Liver (tissue), 9 donors: ENCODE results near the gene TRIM21. TPM values are rescaled to one million over a fixed set of nuclear protein-coding genes. Genes with fewer than 3 reads are reported as not detected.
"Not testable (repeated sequence)": the region's sequence is repeated elsewhere in the genome, so short reads cannot be mapped to it uniquely, and the experiment has no call there.

Experiments used
- DNase-seq: peaks from one replicate; pipeline ENCODE4 v3.0.0-alpha.2; 2017; ENCODE audit warnings: low spot score
- H3K27ac ChIP-seq, 2 donors: one replicate each; pipeline ENCODE4 v1.7.0; 2013; ENCODE audit warnings: inconsistent platforms in 2 of 2, low read length in 2 of 2, control low read depth in 1 of 2, low read depth in 1 of 2, mild to moderate bottlenecking in 1 of 2
- H3K27me3 ChIP-seq, 4 donors: one replicate each; pipeline versions ENCODE4 v1.6.1 to v1.7.0; 2013; ENCODE audit warnings: low read length in 3 of 4, inconsistent platforms in 1 of 4, mild to moderate bottlenecking in 1 of 4, moderate library complexity in 1 of 4; ENCODE audit not compliant: control insufficient read depth in 4 of 4, insufficient read depth in 4 of 4
- H3K36me3 ChIP-seq, 4 donors: one replicate each; pipeline versions ENCODE4 v1.6.1 to v1.7.0; 2013; ENCODE audit warnings: low read length in 3 of 4, mild to moderate bottlenecking in 3 of 4, low read depth in 1 of 4, moderate library complexity in 1 of 4; ENCODE audit not compliant: control insufficient read depth in 4 of 4, insufficient read depth in 3 of 4
- H3K4me1 ChIP-seq, 4 donors: one replicate each; pipeline versions ENCODE4 v1.6.1 to v1.7.0; 2013; ENCODE audit warnings: low read length in 3 of 4, mild to moderate bottlenecking in 3 of 4, moderate library complexity in 1 of 4; ENCODE audit not compliant: control insufficient read depth in 4 of 4, insufficient read depth in 4 of 4
- H3K4me3 ChIP-seq, 3 donors: one replicate each; pipeline versions ENCODE4 v1.6.1 to v1.7.0; 2013; ENCODE audit warnings: low read length in 3 of 3, control low read depth in 1 of 3, low read depth in 1 of 3, mild to moderate bottlenecking in 1 of 3
- H3K9ac ChIP-seq, 2 donors: one replicate each; pipeline ENCODE4 v1.7.0; 2013; ENCODE audit warnings: low read length in 2 of 2, mild to moderate bottlenecking in 2 of 2, moderate library complexity in 2 of 2, control low read depth in 1 of 2, low read depth in 1 of 2
- H3K9me3 ChIP-seq, 4 donors: one replicate each; pipeline versions ENCODE4 v1.6.1 to v1.7.0; 2013; ENCODE audit warnings: low read length in 3 of 4; ENCODE audit not compliant: control insufficient read depth in 4 of 4
- EGR1 ChIP-seq, 2 donors: IDR thresholded peaks; 2 replicates each; pipeline ENCODE4 v1.6.1; 2016 to 2018; ENCODE audit warnings: antibody characterized with exemption in 2 of 2, low read depth in 2 of 2
- FOXA1 ChIP-seq: IDR thresholded peaks from 2 replicates; pipeline ENCODE4 v1.6.1; 2016; ENCODE audit warnings: antibody characterized with exemption
- FOXA2 ChIP-seq: IDR thresholded peaks from 2 replicates; pipeline ENCODE4 v1.6.1; 2016; ENCODE audit warnings: antibody characterized with exemption
- GABPA ChIP-seq, 2 donors: IDR thresholded peaks in 1 of 2; conservative IDR thresholded peaks in 1 of 2; 2 replicates each; pipeline ENCODE4 v1.6.1; 2016; ENCODE audit warnings: antibody characterized with exemption in 2 of 2, mild to moderate bottlenecking in 1 of 2, moderate library complexity in 1 of 2
- HNF4A ChIP-seq, 2 donors: conservative IDR thresholded peaks; 2 replicates each; pipeline ENCODE4 v1.6.1; 2016; ENCODE audit warnings: antibody characterized with exemption in 2 of 2, mild to moderate bottlenecking in 2 of 2
- JUND ChIP-seq, 2 donors: IDR thresholded peaks; 2 replicates each; pipeline ENCODE4 v1.6.1; 2016; ENCODE audit warnings: antibody characterized with exemption in 2 of 2
- NR2F2 ChIP-seq: IDR thresholded peaks from 2 replicates; pipeline ENCODE4 v1.6.1; 2016; ENCODE audit warnings: antibody characterized with exemption
- RAD21 ChIP-seq, 2 donors: IDR thresholded peaks; 2 replicates each; pipeline ENCODE4 v1.6.1; 2016; ENCODE audit warnings: antibody characterized with exemption in 2 of 2, mild to moderate bottlenecking in 2 of 2
- TAF1 ChIP-seq: conservative IDR thresholded peaks from 2 replicates; pipeline ENCODE4 v1.6.1; 2016; ENCODE audit warnings: antibody characterized with exemption, mild to moderate bottlenecking
- YY1 ChIP-seq: IDR thresholded peaks from 2 replicates; pipeline ENCODE4 v1.6.1; 2016; ENCODE audit warnings: antibody characterized with exemption, mild to moderate bottlenecking
- WGBS: extraction: QIAGEN DNeasy Blood & Tissue Kit; methylation state at CpG from one replicate; pipeline ENCODE4 v1.1.7; 2013; 5-methylcytosine and 5-hydroxymethylcytosine counted together
- polyA plus RNA-seq, 2 donors: library from polyadenylated mRNA; stranded (reverse) in 1 of 2; unstranded in 1 of 2; fragments of 200-250 nt in 1 of 2; fragments of >200 nt in 1 of 2; fragmentation: Nextera tagmentation in 1 of 2; extraction: Ambion mirVana in 1 of 2; gene quantifications; one replicate each; pipeline versions ENCODE4 v1.2.1 to v1.2.3, GENCODE V29; 2013 to 2015
- total RNA-seq, 2 donors: library from RNA; depleted of rRNA; stranded (reverse); fragments of >200 nt; gene quantifications; one replicate each; pipeline ENCODE4 v1.2.3, GENCODE V29; 2014
- TF ChIP-seq, protein P1 (sequence below): IDR thresholded peaks from 2 replicates; pipeline ENCODE4 v1.6.1; 2016; ENCODE audit warnings: antibody characterized with exemption
- TF ChIP-seq, protein P2 (sequence below): IDR thresholded peaks from 2 replicates; pipeline ENCODE4 v1.6.1; 2016; ENCODE audit warnings: antibody characterized with exemption, mild to moderate bottlenecking
- TF ChIP-seq, protein P3 (sequence below): IDR thresholded peaks from 2 replicates; pipeline ENCODE4 v1.6.1; 2016; ENCODE audit warnings: antibody characterized with exemption
- TF ChIP-seq, protein P4 (sequence below): IDR thresholded peaks from 2 replicates; pipeline ENCODE4 v1.6.1; 2016; ENCODE audit warnings: antibody characterized with exemption
- TF ChIP-seq, protein P5 (sequence below): fragments of 150-350 bp; IDR thresholded peaks from 2 replicates; pipeline ENCODE4 v1.5.1; 2017; ENCODE audit warnings: improper control_type of control experiment, low read depth, low read length; ENCODE audit not compliant: missing input control
- donor health status: healthy.
- donor health status: healthy.
- donor health status: healthy.
- donor health status: healthy.
- donor health status: healthy.

TRIM21 gene
- total and polyA plus RNA-seq, 4 donors, result 8.0 to 14.9 (median 12.4) TPM

DNA sequence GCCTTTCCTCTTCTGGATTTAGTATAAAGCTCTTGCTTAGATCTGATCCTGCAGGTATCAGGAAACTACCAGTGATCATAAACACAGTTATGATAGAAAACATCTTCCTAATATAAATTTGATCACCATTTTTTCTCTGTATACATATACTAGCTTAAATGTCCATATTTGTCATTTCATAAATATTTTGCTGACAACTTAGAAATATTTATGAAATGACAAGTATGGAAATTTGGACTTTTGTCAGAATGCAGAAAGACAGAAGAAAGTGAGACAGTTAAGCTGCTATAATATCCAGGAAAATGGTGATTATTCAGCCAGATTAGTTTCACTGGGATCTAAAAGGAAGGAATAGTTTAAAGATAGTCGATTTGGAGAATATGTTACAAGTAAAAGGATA lies 22.8 kb upstream of the TRIM21 start:
- H3K9me3 ChIP-seq, result no peaks in the 10 kb centered on the region
- no peaks in the 10 kb centered on the region for H3K27me3 ChIP-seq
- TF ChIP-seq HNF4A (conservative IDR thresholded peaks at IDR 0.05) (no peak), TAF1 (no peak), NR2F2 (no peak), FOXA2 (no peak), RAD21 (IDR thresholded peaks at IDR 0.05) (no peak), FOXA1 (no peak)
- TF ChIP-seq, protein P1, sequence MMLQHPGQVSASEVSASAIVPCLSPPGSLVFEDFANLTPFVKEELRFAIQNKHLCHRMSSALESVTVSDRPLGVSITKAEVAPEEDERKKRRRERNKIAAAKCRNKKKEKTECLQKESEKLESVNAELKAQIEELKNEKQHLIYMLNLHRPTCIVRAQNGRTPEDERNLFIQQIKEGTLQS, result no peak
- TF ChIP-seq, protein P2, sequence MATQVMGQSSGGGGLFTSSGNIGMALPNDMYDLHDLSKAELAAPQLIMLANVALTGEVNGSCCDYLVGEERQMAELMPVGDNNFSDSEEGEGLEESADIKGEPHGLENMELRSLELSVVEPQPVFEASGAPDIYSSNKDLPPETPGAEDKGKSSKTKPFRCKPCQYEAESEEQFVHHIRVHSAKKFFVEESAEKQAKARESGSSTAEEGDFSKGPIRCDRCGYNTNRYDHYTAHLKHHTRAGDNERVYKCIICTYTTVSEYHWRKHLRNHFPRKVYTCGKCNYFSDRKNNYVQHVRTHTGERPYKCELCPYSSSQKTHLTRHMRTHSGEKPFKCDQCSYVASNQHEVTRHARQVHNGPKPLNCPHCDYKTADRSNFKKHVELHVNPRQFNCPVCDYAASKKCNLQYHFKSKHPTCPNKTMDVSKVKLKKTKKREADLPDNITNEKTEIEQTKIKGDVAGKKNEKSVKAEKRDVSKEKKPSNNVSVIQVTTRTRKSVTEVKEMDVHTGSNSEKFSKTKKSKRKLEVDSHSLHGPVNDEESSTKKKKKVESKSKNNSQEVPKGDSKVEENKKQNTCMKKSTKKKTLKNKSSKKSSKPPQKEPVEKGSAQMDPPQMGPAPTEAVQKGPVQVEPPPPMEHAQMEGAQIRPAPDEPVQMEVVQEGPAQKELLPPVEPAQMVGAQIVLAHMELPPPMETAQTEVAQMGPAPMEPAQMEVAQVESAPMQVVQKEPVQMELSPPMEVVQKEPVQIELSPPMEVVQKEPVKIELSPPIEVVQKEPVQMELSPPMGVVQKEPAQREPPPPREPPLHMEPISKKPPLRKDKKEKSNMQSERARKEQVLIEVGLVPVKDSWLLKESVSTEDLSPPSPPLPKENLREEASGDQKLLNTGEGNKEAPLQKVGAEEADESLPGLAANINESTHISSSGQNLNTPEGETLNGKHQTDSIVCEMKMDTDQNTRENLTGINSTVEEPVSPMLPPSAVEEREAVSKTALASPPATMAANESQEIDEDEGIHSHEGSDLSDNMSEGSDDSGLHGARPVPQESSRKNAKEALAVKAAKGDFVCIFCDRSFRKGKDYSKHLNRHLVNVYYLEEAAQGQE, result no peak
- TF ChIP-seq, protein P3, sequence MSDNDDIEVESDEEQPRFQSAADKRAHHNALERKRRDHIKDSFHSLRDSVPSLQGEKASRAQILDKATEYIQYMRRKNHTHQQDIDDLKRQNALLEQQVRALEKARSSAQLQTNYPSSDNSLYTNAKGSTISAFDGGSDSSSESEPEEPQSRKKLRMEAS, result no peak
- no peaks in the 10 kb centered on the region for H3K4me1 ChIP-seq
- DNase-seq, result no peak
- H3K4me3 ChIP-seq, result no peak overlapping the region
- H3K27ac ChIP-seq, result no peak overlapping the region
- no peak overlapping the region for H3K9ac ChIP-seq
- no peaks in the 10 kb centered on the region for H3K36me3 ChIP-seq
- WGBS, result 30% methylated on average over 1 of the region's 1 CpG

DNA sequence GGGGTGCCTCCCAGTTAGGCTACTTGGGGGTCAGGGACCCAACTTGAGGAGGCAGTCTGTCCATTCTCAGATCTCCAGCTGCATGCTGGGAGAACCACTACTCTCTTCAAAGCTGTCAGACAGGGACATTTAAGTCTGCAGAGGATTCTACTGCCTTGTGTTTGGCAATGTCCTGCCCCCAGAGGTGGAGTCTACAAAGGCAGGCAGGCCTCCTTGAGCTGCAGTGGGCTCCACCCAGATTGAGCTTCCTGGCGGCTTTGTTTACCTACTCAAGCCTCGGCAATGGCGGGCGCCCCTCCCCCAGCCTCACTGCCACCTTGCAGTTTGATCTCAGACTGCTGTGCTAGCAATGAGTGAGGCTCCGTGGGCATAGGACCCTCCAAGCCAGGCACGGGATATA lies 12.7 kb upstream of the TRIM21 start:
- not testable (repeated sequence) for H3K4me3 ChIP-seq, H3K27me3 ChIP-seq, H3K9ac ChIP-seq, H3K4me1 ChIP-seq, H3K27ac ChIP-seq, H3K36me3 ChIP-seq, H3K9me3 ChIP-seq, DNase-seq
- 85% methylated on average over 5 of the region's 6 CpGs for WGBS

DNA sequence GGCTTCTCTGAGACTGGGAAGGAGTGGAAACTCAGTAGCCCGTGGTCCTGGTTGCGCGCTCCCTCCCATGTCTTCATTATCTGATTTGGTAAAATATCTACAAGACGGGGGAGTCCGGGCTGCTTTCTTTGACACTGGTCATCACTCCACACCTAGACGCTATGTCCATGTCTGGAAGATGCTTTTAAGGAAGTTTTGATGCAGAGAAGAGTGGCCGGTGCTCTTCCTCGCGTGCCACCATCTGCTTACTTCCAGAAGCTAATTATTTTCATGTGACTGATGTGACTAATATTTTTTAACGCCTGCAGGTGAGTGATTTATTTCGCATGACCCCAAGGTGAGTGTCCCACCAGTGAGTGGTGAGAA lies 339 bp upstream of the TRIM21 start:
- Histone ChIP-seq H3K27ac (no peak overlapping the region), H3K9me3 (no peaks in the 10 kb centered on the region), H3K9ac (peak overlapping the region in 1 of 2 donors; percentile 76), H3K27me3 (no peaks in the 10 kb centered on the region), H3K4me1 (peaks cover 3 to 8% (median 5%) of the 10 kb centered on the region in 4 donors), H3K36me3 (peaks cover 0 to 12% (median 11%) of the 10 kb centered on the region in 4 donors), H3K4me3 (peak overlapping the region in 1 of 3 donors; percentile 98)
- 30% methylated on average over 11 of the region's 11 CpGs for WGBS
- no peak for DNase-seq
- TF ChIP-seq GABPA (IDR thresholded peaks at IDR 0.05 in 1 of 2, conservative IDR thresholded peaks at IDR 0.05 in 1 of 2) (no peak), NR2F2 (no peak), FOXA1 (no peak), JUND (IDR thresholded peaks at IDR 0.05) (no peak), EGR1 (IDR thresholded peaks at IDR 0.05; ENCODE audit: low read depth in 2 of 2) (no peak), TAF1 (no peak), RAD21 (IDR thresholded peaks at IDR 0.05) (no peak), YY1 (no peak), FOXA2 (no peak)
- TF ChIP-seq, protein P1, result no peak
- TF ChIP-seq, protein P4, sequence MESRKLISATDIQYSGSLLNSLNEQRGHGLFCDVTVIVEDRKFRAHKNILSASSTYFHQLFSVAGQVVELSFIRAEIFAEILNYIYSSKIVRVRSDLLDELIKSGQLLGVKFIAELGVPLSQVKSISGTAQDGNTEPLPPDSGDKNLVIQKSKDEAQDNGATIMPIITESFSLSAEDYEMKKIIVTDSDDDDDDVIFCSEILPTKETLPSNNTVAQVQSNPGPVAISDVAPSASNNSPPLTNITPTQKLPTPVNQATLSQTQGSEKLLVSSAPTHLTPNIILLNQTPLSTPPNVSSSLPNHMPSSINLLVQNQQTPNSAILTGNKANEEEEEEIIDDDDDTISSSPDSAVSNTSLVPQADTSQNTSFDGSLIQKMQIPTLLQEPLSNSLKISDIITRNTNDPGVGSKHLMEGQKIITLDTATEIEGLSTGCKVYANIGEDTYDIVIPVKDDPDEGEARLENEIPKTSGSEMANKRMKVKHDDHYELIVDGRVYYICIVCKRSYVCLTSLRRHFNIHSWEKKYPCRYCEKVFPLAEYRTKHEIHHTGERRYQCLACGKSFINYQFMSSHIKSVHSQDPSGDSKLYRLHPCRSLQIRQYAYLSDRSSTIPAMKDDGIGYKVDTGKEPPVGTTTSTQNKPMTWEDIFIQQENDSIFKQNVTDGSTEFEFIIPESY, result no peak
- TF ChIP-seq, protein P2, result no peak
- TF ChIP-seq, protein P5, sequence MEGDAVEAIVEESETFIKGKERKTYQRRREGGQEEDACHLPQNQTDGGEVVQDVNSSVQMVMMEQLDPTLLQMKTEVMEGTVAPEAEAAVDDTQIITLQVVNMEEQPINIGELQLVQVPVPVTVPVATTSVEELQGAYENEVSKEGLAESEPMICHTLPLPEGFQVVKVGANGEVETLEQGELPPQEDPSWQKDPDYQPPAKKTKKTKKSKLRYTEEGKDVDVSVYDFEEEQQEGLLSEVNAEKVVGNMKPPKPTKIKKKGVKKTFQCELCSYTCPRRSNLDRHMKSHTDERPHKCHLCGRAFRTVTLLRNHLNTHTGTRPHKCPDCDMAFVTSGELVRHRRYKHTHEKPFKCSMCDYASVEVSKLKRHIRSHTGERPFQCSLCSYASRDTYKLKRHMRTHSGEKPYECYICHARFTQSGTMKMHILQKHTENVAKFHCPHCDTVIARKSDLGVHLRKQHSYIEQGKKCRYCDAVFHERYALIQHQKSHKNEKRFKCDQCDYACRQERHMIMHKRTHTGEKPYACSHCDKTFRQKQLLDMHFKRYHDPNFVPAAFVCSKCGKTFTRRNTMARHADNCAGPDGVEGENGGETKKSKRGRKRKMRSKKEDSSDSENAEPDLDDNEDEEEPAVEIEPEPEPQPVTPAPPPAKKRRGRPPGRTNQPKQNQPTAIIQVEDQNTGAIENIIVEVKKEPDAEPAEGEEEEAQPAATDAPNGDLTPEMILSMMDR, result no peak
- TF ChIP-seq, protein P3, result no peak
